CD4-positive, alpha-beta T cell treated with Interleukin-21 for 1 hour (primary cell): ENCODE measurements around the gene SLC2A13.
"Not testable (repeated sequence)": the region's sequence is repeated elsewhere in the genome, so short reads cannot be mapped to it uniquely, and the experiment has no call there.

Experiments used
- DNase-seq: peaks from one replicate; pipeline ENCODE4 v3.0.0-alpha.2; 2020

The SLC2A13 gene

GRCh38 chr12:40034156-40034555 lies 71.7 kb downstream of the SLC2A13 start:
- no peak for DNase-seq

GRCh38 chr12:40033242-40033630 lies 72.6 kb downstream of the SLC2A13 start:
- no peak for DNase-seq

GRCh38 chr12:40032433-40033241 lies 73.2 kb downstream of the SLC2A13 start:
- no peak for DNase-seq

GRCh38 chr12:40031965-40032364 lies 73.9 kb downstream of the SLC2A13 start:
- no peak for DNase-seq

- not testable (repeated sequence) for DNase-seq
Measured at GRCh38 chr12:40030970-40031369, 74.9 kb downstream of the SLC2A13 start.

- DNase-seq = no peak
Measured at GRCh38 chr12:40028296-40028695, 77.6 kb downstream of the SLC2A13 start.

- no peak for DNase-seq
Measured at GRCh38 chr12:40022850-40023249, 83.0 kb downstream of the SLC2A13 start.

GRCh38 chr12:40020261-40020691 lies 85.6 kb downstream of the SLC2A13 start:
- DNase-seq = no peak

GRCh38 chr12:40017488-40017887 lies 88.4 kb downstream of the SLC2A13 start:
- no peak for DNase-seq

GRCh38 chr12:40016980-40017379 lies 88.9 kb downstream of the SLC2A13 start:
- no peak for DNase-seq

- DNase-seq = no peak
Measured at GRCh38 chr12:40015881-40016280, 90.0 kb downstream of the SLC2A13 start.

GRCh38 chr12:40015345-40015744 lies 90.5 kb downstream of the SLC2A13 start:
- no peak for DNase-seq

- DNase-seq = no peak
Measured at GRCh38 chr12:40013847-40014246, 92.0 kb downstream of the SLC2A13 start.

- DNase-seq = no peak
Measured at GRCh38 chr12:40013292-40013691, 92.6 kb downstream of the SLC2A13 start.

GRCh38 chr12:40012711-40013110 lies 93.2 kb downstream of the SLC2A13 start:
- DNase-seq = no peak

GRCh38 chr12:40011775-40012129 lies 94.1 kb downstream of the SLC2A13 start:
- no peak for DNase-seq

- peak; percentile 80 for DNase-seq
Measured at GRCh38 chr12:40010899-40011774, 94.7 kb downstream of the SLC2A13 start.

GRCh38 chr12:40002178-40003169 lies 103.4 kb downstream of the SLC2A13 start:
- no peak for DNase-seq

GRCh38 chr12:40001406-40001805 lies 104.5 kb downstream of the SLC2A13 start:
- DNase-seq = no peak

GRCh38 chr12:40000884-40001283 lies 105.0 kb downstream of the SLC2A13 start:
- DNase-seq = no peak

GRCh38 chr12:39993268-39993667 lies 112.6 kb downstream of the SLC2A13 start:
- no peak for DNase-seq
